Panc1 (cell line): ENCODE results near the gene ATXN1L. TPM values are rescaled to one million over a fixed set of nuclear protein-coding genes. Genes with fewer than 3 reads are reported as not detected.

Experiments
- ATAC-seq: fragments of 200-7000 bp; cut with Tn5 transposase; 2 replicates; pipeline ENCODE4 v1.9.1; 2020; ENCODE audit warnings: mild to moderate bottlenecking, moderate library complexity
- BruUV-seq: library from RNA; stranded (reverse); fragments of 400-500 nt; replicated peaks from 2 replicates; lab custom pipeline; 2021; lab: Mats Ljungman, UMichigan
- CTCF ChIA-PET: fragments of 300-600 bp; sonication (Branson Sonifier 250); formaldehyde crosslinking; loops from one replicate; lab custom pipeline; 2022; ENCODE audit warnings: antibody characterized with exemption; lab: Charles Lee
- POLR2A ChIA-PET: fragments of 300-600 bp; sonication (Branson Sonifier 250); formaldehyde crosslinking; loops from one replicate; lab custom pipeline; 2022; ENCODE audit warnings: antibody characterized with exemption; lab: Charles Lee
- DNase-seq: peaks from one replicate; pipeline ENCODE4 v3.0.0-alpha.2; 2010; ENCODE audit warnings: low read depth, low spot score
- H3K27ac ChIP-seq: 2 replicates; pipeline ENCODE4 v1.5.1; 2011; ENCODE audit warnings: mild to moderate bottlenecking, low read length, inconsistent platforms
- H3K27me3 ChIP-seq: fragments of 200-500 bp; sonication (Bioruptor generic); 2 replicates; pipeline ENCODE4 v1.6.0; 2014; ENCODE audit warnings: low read length, inconsistent platforms; ENCODE audit not compliant: control insufficient read depth, insufficient read depth
- H3K36me3 ChIP-seq: fragments of 200-500 bp; sonication (Bioruptor generic); 2 replicates; pipeline ENCODE4 v1.5.1; 2014; ENCODE audit warnings: inconsistent platforms, mild to moderate bottlenecking, low read length, moderate library complexity; ENCODE audit not compliant: control insufficient read depth, insufficient read depth
- H3K4me1 ChIP-seq: 2 replicates; pipeline ENCODE4 v1.5.1; 2011; ENCODE audit warnings: inconsistent platforms, mild to moderate bottlenecking, low read length, moderate library complexity; ENCODE audit not compliant: control insufficient read depth, insufficient read depth
- H3K4me3 ChIP-seq, 2 experiments: 2 replicates each; pipeline ENCODE4 v1.5.1; 2011 to 2012; ENCODE audit warnings: low read depth in 2 of 2, low read length in 2 of 2, mild to moderate bottlenecking in 2 of 2, inconsistent platforms in 1 of 2, moderate library complexity in 1 of 2
- H3K9me3 ChIP-seq: fragments of 200-500 bp; sonication (Bioruptor generic); 2 replicates; pipeline ENCODE4 v1.5.1; 2014; ENCODE audit warnings: low read depth, mild to moderate bottlenecking, inconsistent platforms, low read length, moderate library complexity; ENCODE audit not compliant: control insufficient read depth, insufficient read depth
- POLR2AphosphoS5 ChIP-seq: IDR thresholded peaks from 2 replicates; pipeline ENCODE4 v1.6.1; 2012; ENCODE audit warnings: mild to moderate bottlenecking, low read depth, low read length, moderate library complexity
- SIN3A ChIP-seq: IDR thresholded peaks from 2 replicates; pipeline ENCODE4 v1.6.1; 2012; ENCODE audit warnings: low read depth, mild to moderate bottlenecking, low read length, moderate library complexity, borderline replicate concordance; ENCODE audit not compliant: insufficient read depth
- TCF7L2 ChIP-seq: IDR thresholded peaks from 2 replicates; pipeline ENCODE4 v1.6.1; 2011; ENCODE audit warnings: mild to moderate bottlenecking, low read depth, low read length, inconsistent platforms
- in situ Hi-C: cut with HindIII; loops from 2 replicates; pipeline ENCODE4 v1.10.0; 2016; ENCODE audit warnings: low sequenced_read_pairs, low pct_unique_long_range_greater_than_20kb
- intact Hi-C: fragments of 100-400 bp; cut with micrococcal nuclease; formaldehyde crosslinking; loops from one replicate; pipeline ENCODE4 v1.10.0; 2022; ENCODE audit not compliant: unreplicated experiment
- total RNA-seq: library from RNA; stranded (reverse); gene quantifications from one replicate; pipeline ENCODE4 v1.2.1, GENCODE V29; 2021; ENCODE audit not compliant: unreplicated experiment
- TF ChIP-seq, protein P1 (sequence below), 2 experiments: IDR thresholded peaks; 2 replicates each; pipeline ENCODE4 v1.6.1; 2011 to 2012; ENCODE audit warnings: low read depth in 2 of 2, control low read depth in 1 of 2, low read length in 1 of 2, mild to moderate bottlenecking in 1 of 2, moderate library complexity in 1 of 2; ENCODE audit not compliant: insufficient read depth in 1 of 2
- TF ChIP-seq, protein P2 (sequence below): fragments of 450-650 bp; IDR thresholded peaks from 2 replicates; pipeline ENCODE4 v1.5.1; 2017; ENCODE audit warnings: mild to moderate bottlenecking

Gene ATXN1L
- total RNA-seq, 1 experiment from 2014 or later = 17.3 TPM

DNA sequence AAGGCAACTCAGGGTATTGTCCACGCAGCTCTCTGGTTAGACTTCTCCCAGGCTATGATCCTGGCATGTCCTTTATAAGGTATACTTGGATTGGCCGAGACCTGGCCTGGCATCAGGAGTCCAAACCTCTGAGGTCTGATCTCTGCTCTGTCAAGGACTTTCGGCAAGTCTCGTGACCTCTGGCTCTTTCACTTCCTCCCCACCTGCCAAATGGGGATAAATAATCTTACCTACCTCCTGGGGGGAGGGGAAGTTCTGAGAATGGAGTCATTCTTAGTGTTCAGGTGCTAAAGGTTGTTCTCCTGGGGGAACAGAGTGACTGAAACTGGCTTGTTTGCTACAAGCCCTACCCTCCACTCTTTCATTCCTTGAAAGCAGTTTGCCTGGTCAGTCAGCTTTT, 7.6 kb downstream of the ATXN1L start:
- intact Hi-C loops = no loop called here
- ATAC-seq (no peak), DNase-seq (no peak)
- H3K4me1 ChIP-seq = no peaks in the 10 kb centered on the region
- H3K9me3 ChIP-seq = no peaks in the 10 kb centered on the region
- H3K36me3 ChIP-seq = no peaks in the 10 kb centered on the region; the same call in 1 of the 2 replicates
- BruUV-seq = no TSS peak
- no peak overlapping the region for H3K27ac ChIP-seq
- POLR2A ChIA-PET = no interaction called here
- no peak overlapping the region for H3K4me3 ChIP-seq
- CTCF ChIA-PET = no interaction called here
- TF ChIP-seq, protein P1, sequence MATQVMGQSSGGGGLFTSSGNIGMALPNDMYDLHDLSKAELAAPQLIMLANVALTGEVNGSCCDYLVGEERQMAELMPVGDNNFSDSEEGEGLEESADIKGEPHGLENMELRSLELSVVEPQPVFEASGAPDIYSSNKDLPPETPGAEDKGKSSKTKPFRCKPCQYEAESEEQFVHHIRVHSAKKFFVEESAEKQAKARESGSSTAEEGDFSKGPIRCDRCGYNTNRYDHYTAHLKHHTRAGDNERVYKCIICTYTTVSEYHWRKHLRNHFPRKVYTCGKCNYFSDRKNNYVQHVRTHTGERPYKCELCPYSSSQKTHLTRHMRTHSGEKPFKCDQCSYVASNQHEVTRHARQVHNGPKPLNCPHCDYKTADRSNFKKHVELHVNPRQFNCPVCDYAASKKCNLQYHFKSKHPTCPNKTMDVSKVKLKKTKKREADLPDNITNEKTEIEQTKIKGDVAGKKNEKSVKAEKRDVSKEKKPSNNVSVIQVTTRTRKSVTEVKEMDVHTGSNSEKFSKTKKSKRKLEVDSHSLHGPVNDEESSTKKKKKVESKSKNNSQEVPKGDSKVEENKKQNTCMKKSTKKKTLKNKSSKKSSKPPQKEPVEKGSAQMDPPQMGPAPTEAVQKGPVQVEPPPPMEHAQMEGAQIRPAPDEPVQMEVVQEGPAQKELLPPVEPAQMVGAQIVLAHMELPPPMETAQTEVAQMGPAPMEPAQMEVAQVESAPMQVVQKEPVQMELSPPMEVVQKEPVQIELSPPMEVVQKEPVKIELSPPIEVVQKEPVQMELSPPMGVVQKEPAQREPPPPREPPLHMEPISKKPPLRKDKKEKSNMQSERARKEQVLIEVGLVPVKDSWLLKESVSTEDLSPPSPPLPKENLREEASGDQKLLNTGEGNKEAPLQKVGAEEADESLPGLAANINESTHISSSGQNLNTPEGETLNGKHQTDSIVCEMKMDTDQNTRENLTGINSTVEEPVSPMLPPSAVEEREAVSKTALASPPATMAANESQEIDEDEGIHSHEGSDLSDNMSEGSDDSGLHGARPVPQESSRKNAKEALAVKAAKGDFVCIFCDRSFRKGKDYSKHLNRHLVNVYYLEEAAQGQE (IDR thresholded peaks at IDR 0.05; ENCODE audit: insufficient read depth in 1 of 2, low read depth in 2 of 2, low read length in 1 of 2) = no peak
- TF ChIP-seq SIN3A (no peak), POLR2AphosphoS5 (no peak), TCF7L2 (no peak)
- TF ChIP-seq, protein P2, sequence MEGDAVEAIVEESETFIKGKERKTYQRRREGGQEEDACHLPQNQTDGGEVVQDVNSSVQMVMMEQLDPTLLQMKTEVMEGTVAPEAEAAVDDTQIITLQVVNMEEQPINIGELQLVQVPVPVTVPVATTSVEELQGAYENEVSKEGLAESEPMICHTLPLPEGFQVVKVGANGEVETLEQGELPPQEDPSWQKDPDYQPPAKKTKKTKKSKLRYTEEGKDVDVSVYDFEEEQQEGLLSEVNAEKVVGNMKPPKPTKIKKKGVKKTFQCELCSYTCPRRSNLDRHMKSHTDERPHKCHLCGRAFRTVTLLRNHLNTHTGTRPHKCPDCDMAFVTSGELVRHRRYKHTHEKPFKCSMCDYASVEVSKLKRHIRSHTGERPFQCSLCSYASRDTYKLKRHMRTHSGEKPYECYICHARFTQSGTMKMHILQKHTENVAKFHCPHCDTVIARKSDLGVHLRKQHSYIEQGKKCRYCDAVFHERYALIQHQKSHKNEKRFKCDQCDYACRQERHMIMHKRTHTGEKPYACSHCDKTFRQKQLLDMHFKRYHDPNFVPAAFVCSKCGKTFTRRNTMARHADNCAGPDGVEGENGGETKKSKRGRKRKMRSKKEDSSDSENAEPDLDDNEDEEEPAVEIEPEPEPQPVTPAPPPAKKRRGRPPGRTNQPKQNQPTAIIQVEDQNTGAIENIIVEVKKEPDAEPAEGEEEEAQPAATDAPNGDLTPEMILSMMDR = no peak
- in situ Hi-C loops = no loop called here
- H3K27me3 ChIP-seq = no peaks in the 10 kb centered on the region

DNA sequence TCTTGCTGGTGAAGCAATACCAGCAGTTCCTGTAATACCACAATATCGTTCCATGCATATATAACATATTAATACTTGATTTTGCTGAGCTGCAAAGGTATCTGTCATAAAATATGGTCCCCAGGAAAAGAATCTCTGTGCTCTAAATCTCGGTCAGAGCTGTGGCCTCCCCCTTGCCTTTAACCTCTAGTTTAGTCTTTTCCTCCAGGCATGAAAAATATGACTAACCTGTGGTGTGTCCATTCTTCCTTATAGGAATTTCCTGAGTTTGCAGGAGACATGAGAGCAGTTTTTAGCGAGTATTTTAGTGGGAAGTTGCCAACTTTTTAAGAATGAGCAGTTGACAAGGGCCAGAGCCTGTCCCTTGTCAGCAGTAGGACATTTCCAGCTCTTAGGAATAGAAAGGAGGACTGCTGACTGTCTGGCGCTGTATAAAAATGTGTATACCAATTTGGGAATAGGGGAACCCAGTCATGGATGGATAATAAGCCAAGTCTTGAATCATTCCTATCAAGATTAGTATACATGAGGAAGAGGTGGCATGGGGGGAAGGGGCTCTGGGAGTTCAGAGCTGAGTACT, 8.7 kb downstream of the ATXN1L start:
- no peak overlapping the region for H3K27ac ChIP-seq
- H3K9me3 ChIP-seq = no peaks in the 10 kb centered on the region
- H3K36me3 ChIP-seq = no peaks in the 10 kb centered on the region
- H3K27me3 ChIP-seq = no peaks in the 10 kb centered on the region
- ATAC-seq = no peak
- TF ChIP-seq, protein P1 (IDR thresholded peaks at IDR 0.05; ENCODE audit: insufficient read depth in 1 of 2, low read depth in 2 of 2, low read length in 1 of 2) = no peak
- no peak overlapping the region for H3K4me3 ChIP-seq
- in situ Hi-C loops (no loop called here), intact Hi-C loops (no loop called here)
- no peaks in the 10 kb centered on the region for H3K4me1 ChIP-seq
- no peak for DNase-seq
- CTCF ChIA-PET = no interaction called here
- no TSS peak for BruUV-seq
- POLR2A ChIA-PET = no interaction called here
